GM23338 (cell line): ENCODE data around the gene EGFL7. TPM values are rescaled to one million over a fixed set of nuclear protein-coding genes. Genes with fewer than 3 reads are reported as not detected.

Experiments used
- JUNB ChIP-seq: IDR thresholded peaks from one replicate; pipeline ENCODE4 v1.6.1; 2016; ENCODE audit warnings: antibody characterized with exemption; ENCODE audit not compliant: unreplicated experiment
- NANOG ChIP-seq: IDR thresholded peaks from 2 replicates; pipeline ENCODE4 v1.6.1; 2016; ENCODE audit warnings: antibody characterized with exemption, borderline replicate concordance
- ZNF462 ChIP-seq: fragments of 250-450 bp; sonication (Bioruptor Pico); IDR thresholded peaks from 2 replicates; pipeline ENCODE4 v1.5.0; 2020; ENCODE audit warnings: mild to moderate bottlenecking, moderate library complexity
- polyA plus RNA-seq: library from polyadenylated mRNA; unstranded; fragments of >200 nt; fragmentation: Nextera tagmentation; extraction: Ambion mirVana; gene quantifications from 2 replicates; pipeline ENCODE4 v1.2.1, GENCODE V29; 2016
- total RNA-seq: library from RNA; depleted of rRNA; stranded (reverse); fragments of >200 nt; shearing (Covaris generic); gene quantifications from 2 replicates; pipeline ENCODE4 v1.2.3, GENCODE V29; 2014
- TF ChIP-seq, protein P1 (sequence below): IDR thresholded peaks from one replicate; pipeline ENCODE4 v1.6.1; 2018; ENCODE audit warnings: antibody characterized with exemption; ENCODE audit not compliant: unreplicated experiment
- TF ChIP-seq, protein P2 (sequence below): IDR thresholded peaks from 2 replicates; pipeline ENCODE4 v1.6.1; 2016; ENCODE audit warnings: antibody characterized with exemption

The EGFL7 gene
- total and polyA plus RNA-seq, 2 experiments from 2014 or later: 44.4 to 60.8 TPM

DNA sequence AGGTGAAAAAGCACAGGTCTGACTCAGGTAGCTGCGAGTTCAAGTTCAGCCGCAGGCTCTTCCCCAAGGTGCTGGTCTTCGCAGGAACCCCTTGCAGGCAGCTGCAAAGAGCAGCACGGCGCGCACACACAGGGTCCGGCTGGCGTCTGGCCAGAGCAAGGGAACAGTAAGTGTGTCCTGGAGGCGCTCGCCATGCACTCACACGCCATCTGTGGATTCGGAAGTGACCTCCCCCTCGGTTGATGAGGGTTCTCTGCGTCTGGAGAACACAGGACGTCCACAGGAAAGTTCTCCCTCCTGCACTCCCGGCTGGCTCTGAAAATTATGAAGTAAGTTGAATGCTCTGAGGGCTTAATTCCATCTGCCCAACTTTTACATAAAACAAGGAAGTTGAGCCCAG is 14.0 kb upstream of the EGFL7 start (continued):
- TF ChIP-seq ZNF462 (CRISPR knock-in tag): no peak
- TF ChIP-seq NANOG: no peak
- TF ChIP-seq JUNB: no peak
- TF ChIP-seq, protein P1, sequence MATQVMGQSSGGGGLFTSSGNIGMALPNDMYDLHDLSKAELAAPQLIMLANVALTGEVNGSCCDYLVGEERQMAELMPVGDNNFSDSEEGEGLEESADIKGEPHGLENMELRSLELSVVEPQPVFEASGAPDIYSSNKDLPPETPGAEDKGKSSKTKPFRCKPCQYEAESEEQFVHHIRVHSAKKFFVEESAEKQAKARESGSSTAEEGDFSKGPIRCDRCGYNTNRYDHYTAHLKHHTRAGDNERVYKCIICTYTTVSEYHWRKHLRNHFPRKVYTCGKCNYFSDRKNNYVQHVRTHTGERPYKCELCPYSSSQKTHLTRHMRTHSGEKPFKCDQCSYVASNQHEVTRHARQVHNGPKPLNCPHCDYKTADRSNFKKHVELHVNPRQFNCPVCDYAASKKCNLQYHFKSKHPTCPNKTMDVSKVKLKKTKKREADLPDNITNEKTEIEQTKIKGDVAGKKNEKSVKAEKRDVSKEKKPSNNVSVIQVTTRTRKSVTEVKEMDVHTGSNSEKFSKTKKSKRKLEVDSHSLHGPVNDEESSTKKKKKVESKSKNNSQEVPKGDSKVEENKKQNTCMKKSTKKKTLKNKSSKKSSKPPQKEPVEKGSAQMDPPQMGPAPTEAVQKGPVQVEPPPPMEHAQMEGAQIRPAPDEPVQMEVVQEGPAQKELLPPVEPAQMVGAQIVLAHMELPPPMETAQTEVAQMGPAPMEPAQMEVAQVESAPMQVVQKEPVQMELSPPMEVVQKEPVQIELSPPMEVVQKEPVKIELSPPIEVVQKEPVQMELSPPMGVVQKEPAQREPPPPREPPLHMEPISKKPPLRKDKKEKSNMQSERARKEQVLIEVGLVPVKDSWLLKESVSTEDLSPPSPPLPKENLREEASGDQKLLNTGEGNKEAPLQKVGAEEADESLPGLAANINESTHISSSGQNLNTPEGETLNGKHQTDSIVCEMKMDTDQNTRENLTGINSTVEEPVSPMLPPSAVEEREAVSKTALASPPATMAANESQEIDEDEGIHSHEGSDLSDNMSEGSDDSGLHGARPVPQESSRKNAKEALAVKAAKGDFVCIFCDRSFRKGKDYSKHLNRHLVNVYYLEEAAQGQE: no peak
- TF ChIP-seq, protein P2, sequence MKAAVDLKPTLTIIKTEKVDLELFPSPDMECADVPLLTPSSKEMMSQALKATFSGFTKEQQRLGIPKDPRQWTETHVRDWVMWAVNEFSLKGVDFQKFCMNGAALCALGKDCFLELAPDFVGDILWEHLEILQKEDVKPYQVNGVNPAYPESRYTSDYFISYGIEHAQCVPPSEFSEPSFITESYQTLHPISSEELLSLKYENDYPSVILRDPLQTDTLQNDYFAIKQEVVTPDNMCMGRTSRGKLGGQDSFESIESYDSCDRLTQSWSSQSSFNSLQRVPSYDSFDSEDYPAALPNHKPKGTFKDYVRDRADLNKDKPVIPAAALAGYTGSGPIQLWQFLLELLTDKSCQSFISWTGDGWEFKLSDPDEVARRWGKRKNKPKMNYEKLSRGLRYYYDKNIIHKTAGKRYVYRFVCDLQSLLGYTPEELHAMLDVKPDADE: no peak
